Activated naive CD4-positive, alpha-beta T cell treated with anti-CD3 and anti-CD28 coated beads, Interleukin-2, amount 10 ng/mL, durations not matched to agents 7 days and 5 days (primary cell): ENCODE results near the gene VIPR1.

Experiments used
- CTCF ChIA-PET: fragments of 350-600 bp; sonication (Branson Sonifier 250); formaldehyde crosslinking; loops from one replicate; lab custom pipeline; 2021; ENCODE audit warnings: antibody characterized with exemption; lab: Charles Lee
- DNase-seq: peaks from one replicate; pipeline ENCODE4 v3.0.0-alpha.2; 2020
- H3K27ac Mint-ChIP-seq: one replicate; pipeline ENCODE4 v1.8.0; 2021; ENCODE audit warnings: mild to moderate bottlenecking, moderate library complexity, mixed read lengths
- H3K27me3 Mint-ChIP-seq: one replicate; pipeline ENCODE4 v1.8.0; 2021; ENCODE audit warnings: mild to moderate bottlenecking, mixed read lengths
- H3K36me3 Mint-ChIP-seq: one replicate; pipeline ENCODE4 v1.8.0; 2021; ENCODE audit warnings: mixed read lengths
- H3K4me1 Mint-ChIP-seq: one replicate; pipeline ENCODE4 v1.8.0; 2021; ENCODE audit warnings: mixed read lengths
- H3K4me3 Mint-ChIP-seq: one replicate; pipeline ENCODE4 v1.8.0; 2021; ENCODE audit warnings: mild to moderate bottlenecking, moderate library complexity, mixed read lengths
- H3K9me3 Mint-ChIP-seq: one replicate; pipeline ENCODE4 v1.8.0; 2021; ENCODE audit warnings: mixed read lengths

Gene VIPR1

GRCh38 chr3:42524751-42525150 lies 22.3 kb downstream of the VIPR1 start:
- no peak overlapping the region for H3K27ac Mint-ChIP-seq
- peaks cover 59% of the 10 kb centered on the region for H3K36me3 Mint-ChIP-seq
- no peak overlapping the region for H3K4me3 Mint-ChIP-seq
- no peaks in the 10 kb centered on the region for H3K9me3 Mint-ChIP-seq
- H3K27me3 Mint-ChIP-seq, result no peaks in the 10 kb centered on the region
- CTCF ChIA-PET, result interaction anchor here (0.6 to 11.6 kb wide), 3 partner anchors 12 to 277 kb away, joined by 3 to 98 read pairs (median 3); no protein-coding TSS in a partner anchor
- DNase-seq, result no peak
- H3K4me1 Mint-ChIP-seq, result peaks cover 70% of the 10 kb centered on the region

- CTCF ChIA-PET, result interaction anchor here (0.6 to 11.6 kb wide), 4 partner anchors 11 to 278 kb away, joined by 3 to 98 read pairs (median 8); partner anchors contain the start of gene VIPR1
- Mint-ChIP-seq H3K27ac (no peak overlapping the region), H3K36me3 (peaks cover 59% of the 10 kb centered on the region), H3K27me3 (no peaks in the 10 kb centered on the region), H3K4me3 (no peak overlapping the region), H3K4me1 (peaks cover 70% of the 10 kb centered on the region), H3K9me3 (no peaks in the 10 kb centered on the region)
- no peak for DNase-seq
These were observed 22.8 kb downstream of the VIPR1 start for GRCh38 chr3:42525212-42525611.

GRCh38 chr3:42525736-42526345 lies 23.4 kb downstream of the VIPR1 start:
- peak overlapping the region; percentile 90 for H3K27ac Mint-ChIP-seq
- no peak for DNase-seq
- H3K4me1 Mint-ChIP-seq, result peaks cover 70% of the 10 kb centered on the region
- CTCF ChIA-PET, result interaction anchor here (0.8 to 11.6 kb wide), 6 partner anchors 7 to 278 kb away, joined by 3 to 98 read pairs (median 5); partner anchors contain the start of gene VIPR1
- H3K27me3 Mint-ChIP-seq, result no peaks in the 10 kb centered on the region
- H3K4me3 Mint-ChIP-seq, result no peak overlapping the region
- no peaks in the 10 kb centered on the region for H3K9me3 Mint-ChIP-seq
- peaks cover 56% of the 10 kb centered on the region for H3K36me3 Mint-ChIP-seq

GRCh38 chr3:42526616-42527367 lies 24.3 kb downstream of the VIPR1 start:
- Mint-ChIP-seq H3K27me3 (no peaks in the 10 kb centered on the region), H3K4me1 (peaks cover 73% of the 10 kb centered on the region), H3K9me3 (no peaks in the 10 kb centered on the region), H3K36me3 (peaks cover 58% of the 10 kb centered on the region), H3K27ac (peak overlapping the region; percentile 90), H3K4me3 (no peak overlapping the region)
- DNase-seq, result peak; percentile 66
- CTCF ChIA-PET, result interaction anchor here (0.8 to 11.6 kb wide), 6 partner anchors 8 to 25 kb away, joined by 3 to 98 read pairs (median 5); partner anchors contain the start of gene VIPR1

GRCh38 chr3:42527368-42527917 lies 25.0 kb downstream of the VIPR1 start:
- Mint-ChIP-seq H3K4me1 (peaks cover 80% of the 10 kb centered on the region), H3K9me3 (no peaks in the 10 kb centered on the region), H3K4me3 (no peak overlapping the region), H3K27ac (peak overlapping the region; percentile 90), H3K36me3 (peaks cover 61% of the 10 kb centered on the region), H3K27me3 (no peaks in the 10 kb centered on the region)
- CTCF ChIA-PET, result interaction anchor here (1.1 to 11.6 kb wide), 6 partner anchors 9 to 25 kb away, joined by 3 to 98 read pairs (median 6); partner anchors contain the start of gene VIPR1
- DNase-seq, result no peak

- peak; percentile 44 for DNase-seq
- Mint-ChIP-seq H3K4me3 (peak overlapping the region; percentile 2), H3K27ac (peak overlapping the region; percentile 83), H3K9me3 (no peaks in the 10 kb centered on the region), H3K36me3 (peaks cover 53% of the 10 kb centered on the region), H3K27me3 (no peaks in the 10 kb centered on the region), H3K4me1 (peaks cover 96% of the 10 kb centered on the region)
- CTCF ChIA-PET, result interaction anchor here (1.0 to 2.0 kb wide), 2 partner anchors 11 to 28 kb away, joined by 4 to 6 read pairs; partner anchors contain the start of gene VIPR1
These were observed 27.0 kb downstream of the VIPR1 start for GRCh38 chr3:42529468-42529867.

- Mint-ChIP-seq H3K4me1 (peaks cover 91% of the 10 kb centered on the region), H3K9me3 (no peaks in the 10 kb centered on the region), H3K36me3 (peaks cover 48% of the 10 kb centered on the region), H3K27ac (peak overlapping the region; percentile 83), H3K4me3 (peak overlapping the region; percentile 2), H3K27me3 (no peaks in the 10 kb centered on the region)
- CTCF ChIA-PET, result no interaction called here
- no peak for DNase-seq
These were observed 27.6 kb downstream of the VIPR1 start for GRCh38 chr3:42530073-42530472.

- H3K27ac Mint-ChIP-seq, result peak overlapping the region; percentile 85
- H3K36me3 Mint-ChIP-seq, result peaks cover 46% of the 10 kb centered on the region
- no peak overlapping the region for H3K4me3 Mint-ChIP-seq
- CTCF ChIA-PET, result interaction anchor here (0.7 to 9.6 kb wide), 4 partner anchors 8 to 213 kb away, joined by 3 to 98 read pairs (median 3); no protein-coding TSS in a partner anchor
- H3K9me3 Mint-ChIP-seq, result no peaks in the 10 kb centered on the region
- no peaks in the 10 kb centered on the region for H3K27me3 Mint-ChIP-seq
- DNase-seq, result no peak
- peaks cover 84% of the 10 kb centered on the region for H3K4me1 Mint-ChIP-seq
These were observed 29.0 kb downstream of the VIPR1 start for GRCh38 chr3:42531470-42531869.

GRCh38 chr3:42532229-42532628 lies 29.8 kb downstream of the VIPR1 start:
- H3K9me3 Mint-ChIP-seq, result no peaks in the 10 kb centered on the region
- peak overlapping the region; percentile 85 for H3K27ac Mint-ChIP-seq
- H3K27me3 Mint-ChIP-seq, result no peaks in the 10 kb centered on the region
- no peak for DNase-seq
- CTCF ChIA-PET, result interaction anchor here (1.5 to 9.6 kb wide), 3 partner anchors 9 to 15 kb away, joined by 3 to 98 read pairs (median 80); no protein-coding TSS in a partner anchor
- no peak overlapping the region for H3K4me3 Mint-ChIP-seq
- peaks cover 38% of the 10 kb centered on the region for H3K36me3 Mint-ChIP-seq
- peaks cover 82% of the 10 kb centered on the region for H3K4me1 Mint-ChIP-seq

- peak overlapping the region; percentile 34 for H3K27ac Mint-ChIP-seq
- CTCF ChIA-PET, result interaction anchor here (1.0 to 9.6 kb wide), 4 partner anchors 12 to 211 kb away, joined by 3 to 113 read pairs (median 89); partner anchors contain the start of gene VIPR1
- no peak overlapping the region for H3K4me3 Mint-ChIP-seq
- H3K27me3 Mint-ChIP-seq, result peaks cover under 1% of the 10 kb centered on the region
- H3K36me3 Mint-ChIP-seq, result peaks cover 37% of the 10 kb centered on the region
- H3K9me3 Mint-ChIP-seq, result no peaks in the 10 kb centered on the region
- no peak for DNase-seq
- H3K4me1 Mint-ChIP-seq, result peaks cover 73% of the 10 kb centered on the region
These were observed 30.9 kb downstream of the VIPR1 start for GRCh38 chr3:42533161-42533897.

GRCh38 chr3:42535981-42536784 lies 33.7 kb downstream of the VIPR1 start:
- peak; percentile 72 for DNase-seq
- H3K4me1 Mint-ChIP-seq, result peaks cover 53% of the 10 kb centered on the region
- H3K4me3 Mint-ChIP-seq, result no peak overlapping the region
- H3K27me3 Mint-ChIP-seq, result peaks cover 8% of the 10 kb centered on the region
- CTCF ChIA-PET, result interaction anchor here (0.7 to 9.6 kb wide), 16 partner anchors 11 to 291 kb away, joined by 3 to 113 read pairs (median 4); partner anchors contain the start of gene VIPR1
- H3K36me3 Mint-ChIP-seq, result peaks cover 18% of the 10 kb centered on the region
- H3K27ac Mint-ChIP-seq, result no peak overlapping the region
- no peaks in the 10 kb centered on the region for H3K9me3 Mint-ChIP-seq

- Mint-ChIP-seq H3K27ac (no peak overlapping the region), H3K4me1 (peaks cover 41% of the 10 kb centered on the region), H3K27me3 (peaks cover 15% of the 10 kb centered on the region), H3K9me3 (no peaks in the 10 kb centered on the region), H3K4me3 (no peak overlapping the region), H3K36me3 (peaks cover 6% of the 10 kb centered on the region)
- no peak for DNase-seq
- CTCF ChIA-PET, result interaction anchor here (0.7 to 9.6 kb wide), 11 partner anchors 10 to 290 kb away, joined by 3 to 113 read pairs (median 4); partner anchors contain the start of gene VIPR1
These were observed 34.9 kb downstream of the VIPR1 start for GRCh38 chr3:42537350-42537749.
